Small intestine (tissue), 7 donors: Measurements from ENCODE around the gene GJC2. TPM values are rescaled to one million over a fixed set of nuclear protein-coding genes. Genes with fewer than 3 reads are reported as not detected.
"Not testable (repeated sequence)": the region's sequence is repeated elsewhere in the genome, so short reads cannot be mapped to it uniquely, and the experiment has no call there.

Experiments
- DNase-seq, 2 donors: peaks; one replicate each; pipeline versions ENCODE4 v3.0.0 to v3.0.0-alpha.2; 2013
- FAIRE-seq: peaks from 2 replicates; lab custom pipeline; 2012; peaks lifted over from hg19 to GRCh38; lab: Jason Lieb, UNC
- H3K27ac ChIP-seq, 3 donors: one replicate each; pipeline ENCODE4 v1.5.1; 2013; ENCODE audit warnings: low read length in 2 of 3, mild to moderate bottlenecking in 2 of 3, control low read depth in 1 of 3, inconsistent platforms in 1 of 3, low read depth in 1 of 3, moderate library complexity in 1 of 3
- H3K27me3 ChIP-seq, 3 donors: one replicate each; pipeline ENCODE4 v1.6.1; 2013; ENCODE audit warnings: low read length in 3 of 3, inconsistent platforms in 1 of 3; ENCODE audit not compliant: control insufficient read depth in 3 of 3, insufficient read depth in 3 of 3
- H3K36me3 ChIP-seq, 3 donors: one replicate each; pipeline ENCODE4 v1.6.1; 2013; ENCODE audit warnings: low read length in 3 of 3, inconsistent platforms in 1 of 3, low read depth in 1 of 3, mild to moderate bottlenecking in 1 of 3, moderate library complexity in 1 of 3; ENCODE audit not compliant: control insufficient read depth in 3 of 3, insufficient read depth in 2 of 3
- H3K4me1 ChIP-seq, 3 donors: one replicate each; pipeline ENCODE4 v1.6.1; 2013; ENCODE audit warnings: low read length in 2 of 3, inconsistent platforms in 1 of 3, low read depth in 1 of 3, mild to moderate bottlenecking in 1 of 3, moderate library complexity in 1 of 3; ENCODE audit not compliant: control insufficient read depth in 3 of 3, insufficient read depth in 2 of 3
- H3K4me3 ChIP-seq, 3 donors: one replicate each; pipeline ENCODE4 v1.5.1; 2013; ENCODE audit warnings: low read length in 3 of 3, control low read depth in 1 of 3, inconsistent platforms in 1 of 3, low read depth in 1 of 3, mild to moderate bottlenecking in 1 of 3, moderate library complexity in 1 of 3
- H3K9me3 ChIP-seq, 2 donors: one replicate each; pipeline ENCODE4 v1.6.1; 2013; ENCODE audit warnings: low read depth in 1 of 2, low read length in 1 of 2; ENCODE audit not compliant: control insufficient read depth in 2 of 2, insufficient read depth in 1 of 2
- WGBS, 3 donors: extraction: QIAGEN DNeasy Blood & Tissue Kit; methylation state at CpG; one replicate each; pipeline ENCODE4 v1.1.7; 2013; 5-methylcytosine and 5-hydroxymethylcytosine counted together
- polyA plus RNA-seq, 4 donors: library from polyadenylated mRNA; stranded (reverse) in 3 of 4; unstranded in 1 of 4; fragments of 200-250 nt in 3 of 4; fragments of 120-200 nt in 1 of 4; gene quantifications; one replicate each; pipeline versions ENCODE4 v1.2.1 to v1.2.3, GENCODE V29; 2013
- donor health status: healthy with polysubstance abuse.
- donor health status: control.
- donor health status: control.
- donor health status: Bipolar disorder and iron deficiency.
- donor health status: healthy.

Gene GJC2
- polyA plus RNA-seq, 4 donors: 0.27 to 1.4 (median 0.99) TPM; not detected in 1

DNA sequence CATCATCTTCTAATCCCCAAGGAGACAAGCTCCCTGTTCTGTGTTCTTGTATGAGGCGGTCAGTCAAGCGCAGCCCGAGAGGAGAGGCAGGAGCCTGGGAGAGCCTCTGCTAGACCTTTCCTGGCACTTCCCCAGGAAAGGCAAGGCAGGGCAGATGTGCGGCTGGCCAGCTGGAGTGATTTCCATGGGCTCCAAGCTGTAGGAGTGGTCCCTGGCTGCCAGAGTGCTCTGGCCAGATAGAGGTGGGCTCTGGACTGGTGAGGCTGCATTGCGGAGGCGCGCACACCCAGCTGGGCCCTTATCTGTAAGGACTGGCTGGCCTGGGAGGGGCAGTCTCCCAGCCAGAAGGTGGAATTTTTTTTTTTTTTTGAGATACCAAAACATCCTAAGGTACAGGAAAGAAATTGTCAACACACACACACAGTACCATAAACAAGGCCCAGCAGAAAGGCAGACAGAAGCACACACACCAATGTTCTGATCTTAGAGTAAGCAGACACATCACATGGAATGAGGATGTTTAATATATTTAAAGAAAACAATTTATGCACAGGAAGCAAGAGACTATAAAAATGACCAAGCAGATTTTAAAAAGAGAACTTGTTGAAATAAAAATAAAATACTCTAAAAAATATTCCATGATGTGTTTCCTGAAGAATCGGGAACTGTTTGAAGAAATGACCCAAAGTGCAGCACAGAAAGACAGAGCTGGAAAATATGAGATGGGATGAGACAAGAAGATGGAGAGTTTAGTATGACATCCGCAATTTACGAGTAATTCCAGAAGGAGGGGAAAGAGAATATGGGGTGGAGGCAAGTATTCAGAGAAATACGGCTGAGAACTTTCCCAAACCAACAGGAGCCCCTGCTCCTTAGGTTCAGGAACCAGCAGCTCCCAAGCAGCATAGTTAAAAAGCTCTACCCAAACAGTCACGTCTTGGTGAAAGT, 29.3 kb downstream of the GJC2 start:
- no peaks in the 10 kb centered on the region for H3K27me3 ChIP-seq
- no peak for DNase-seq
- FAIRE-seq: no peak
- H3K9me3 ChIP-seq: no peaks in the 10 kb centered on the region
- no peaks in the 10 kb centered on the region for H3K4me1 ChIP-seq
- 74 to 90% (median 82%) methylated on average over 12 of the region's 12 CpGs for WGBS, 3 donors
- peak overlapping the region in 2 of 3 donors; percentile 19 for H3K27ac ChIP-seq
- H3K4me3 ChIP-seq: no peak overlapping the region
- peaks cover 0 to 43% (median 0%) of the 10 kb centered on the region in 3 donors for H3K36me3 ChIP-seq

DNA sequence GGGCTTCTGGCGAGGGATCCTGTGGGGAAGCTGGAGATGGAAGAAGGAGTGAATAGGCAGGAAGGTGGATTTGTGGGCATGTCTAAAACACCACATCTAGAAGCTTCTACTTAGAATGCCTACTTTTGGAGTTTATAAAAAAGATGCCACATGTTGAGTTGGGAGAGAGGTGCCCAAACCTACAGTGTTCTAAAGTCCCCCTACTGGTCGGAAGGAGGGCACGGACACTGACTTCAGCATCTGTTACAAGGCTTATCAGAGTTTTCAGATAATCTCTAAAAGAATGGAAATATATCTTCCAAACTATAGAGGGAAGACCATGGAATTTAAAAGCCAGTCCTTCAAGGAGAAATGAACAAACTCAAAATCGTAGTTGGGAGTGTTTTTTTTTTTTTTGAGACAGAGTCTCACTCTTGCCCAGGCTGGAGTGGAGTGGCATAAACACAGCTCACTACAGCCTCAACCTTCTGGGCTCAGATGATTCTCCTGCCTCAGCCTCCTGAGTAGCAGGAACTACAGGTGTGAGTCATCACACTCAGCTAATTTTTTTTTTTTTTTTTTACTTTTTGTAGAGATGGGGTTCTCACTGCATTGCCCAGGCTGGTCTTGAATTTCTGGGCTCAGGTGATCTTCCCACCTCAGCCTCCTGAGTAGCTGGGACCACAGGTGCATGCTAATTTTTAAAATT, 30.7 kb downstream of the GJC2 start:
- Histone ChIP-seq H3K36me3 (peaks cover 0 to 34% (median 0%) of the 10 kb centered on the region in 3 donors), H3K4me3 (no peak overlapping the region), H3K4me1 (no peaks in the 10 kb centered on the region), H3K9me3 (no peaks in the 10 kb centered on the region), H3K27me3 (no peaks in the 10 kb centered on the region), H3K27ac (no peak overlapping the region)
- no peak for DNase-seq
- no peak for FAIRE-seq
- 80 to 89% (median 84%) methylated on average over 4 of the region's 4 CpGs for WGBS, 3 donors

DNA sequence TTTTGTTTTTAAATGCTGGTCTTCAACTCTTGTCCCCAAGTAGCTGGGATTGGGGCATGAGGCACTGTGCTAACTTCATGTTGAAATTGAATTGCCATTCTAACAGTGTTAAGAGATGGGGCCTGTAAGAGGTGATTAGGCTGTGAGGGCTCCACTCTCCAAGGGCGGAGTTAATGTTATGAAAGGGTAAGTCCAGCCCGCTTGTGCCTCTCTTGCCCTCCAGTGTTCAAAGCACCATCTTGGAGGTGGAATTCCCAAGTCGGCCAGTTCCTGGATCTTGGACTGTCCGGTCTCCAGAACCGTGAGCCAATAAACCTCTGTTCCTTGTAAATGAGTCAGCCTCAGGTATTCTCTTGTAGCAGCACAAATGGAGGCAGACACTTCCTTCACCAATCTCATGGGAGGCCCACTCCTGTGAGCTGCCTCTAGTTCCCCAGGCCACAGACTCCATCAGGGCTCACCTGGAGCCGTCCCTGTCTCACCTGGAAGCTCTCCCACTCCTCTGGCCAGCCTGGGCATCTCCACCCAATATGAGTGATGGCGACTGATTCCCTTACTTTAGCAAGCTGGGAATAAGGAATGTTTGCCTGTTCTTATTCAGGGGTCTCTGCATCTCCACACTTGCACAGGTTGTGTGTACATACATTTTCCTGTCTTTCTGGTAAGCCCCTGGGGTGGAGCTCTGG, 31.4 kb downstream of the GJC2 start:
- Histone ChIP-seq H3K9me3 (no peaks in the 10 kb centered on the region), H3K4me3 (no peak overlapping the region), H3K27ac (no peak overlapping the region), H3K4me1 (no peaks in the 10 kb centered on the region), H3K27me3 (no peaks in the 10 kb centered on the region), H3K36me3 (peaks cover 0 to 27% (median 0%) of the 10 kb centered on the region in 3 donors)
- no peak for DNase-seq
- 93 to 98% (median 93%) methylated on average over 7 of the region's 7 CpGs for WGBS, 3 donors
- no peak for FAIRE-seq

DNA sequence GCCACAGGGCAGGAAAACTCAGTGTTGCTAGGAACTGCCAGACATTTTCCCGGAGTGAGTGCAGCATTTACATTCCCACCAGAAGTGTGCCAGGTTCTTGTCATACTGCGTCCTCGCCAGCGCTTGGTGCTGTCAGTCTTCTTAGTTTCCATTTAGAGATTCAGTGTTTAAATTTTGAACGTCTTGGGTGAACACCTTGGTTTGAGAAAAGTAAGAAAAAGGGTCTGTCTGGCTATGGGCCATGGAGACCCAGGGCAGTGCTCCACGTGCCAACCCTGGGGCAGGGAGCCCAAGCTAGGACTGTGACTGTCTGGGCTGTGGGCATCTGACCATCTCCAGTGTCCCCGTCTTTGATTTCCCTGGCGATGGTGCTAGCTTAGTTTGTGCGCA, 31.9 kb downstream of the GJC2 start:
- FAIRE-seq (no peak), DNase-seq (no peak)
- H3K4me1 ChIP-seq: no peaks in the 10 kb centered on the region
- H3K9me3 ChIP-seq: no peaks in the 10 kb centered on the region
- 89 to 93% (median 92%) methylated on average over 9 of the region's 9 CpGs for WGBS, 3 donors
- H3K27me3 ChIP-seq: no peaks in the 10 kb centered on the region
- H3K27ac ChIP-seq: no peak overlapping the region
- no peak overlapping the region for H3K4me3 ChIP-seq
- peaks cover 0 to 22% (median 0%) of the 10 kb centered on the region in 3 donors for H3K36me3 ChIP-seq

DNA sequence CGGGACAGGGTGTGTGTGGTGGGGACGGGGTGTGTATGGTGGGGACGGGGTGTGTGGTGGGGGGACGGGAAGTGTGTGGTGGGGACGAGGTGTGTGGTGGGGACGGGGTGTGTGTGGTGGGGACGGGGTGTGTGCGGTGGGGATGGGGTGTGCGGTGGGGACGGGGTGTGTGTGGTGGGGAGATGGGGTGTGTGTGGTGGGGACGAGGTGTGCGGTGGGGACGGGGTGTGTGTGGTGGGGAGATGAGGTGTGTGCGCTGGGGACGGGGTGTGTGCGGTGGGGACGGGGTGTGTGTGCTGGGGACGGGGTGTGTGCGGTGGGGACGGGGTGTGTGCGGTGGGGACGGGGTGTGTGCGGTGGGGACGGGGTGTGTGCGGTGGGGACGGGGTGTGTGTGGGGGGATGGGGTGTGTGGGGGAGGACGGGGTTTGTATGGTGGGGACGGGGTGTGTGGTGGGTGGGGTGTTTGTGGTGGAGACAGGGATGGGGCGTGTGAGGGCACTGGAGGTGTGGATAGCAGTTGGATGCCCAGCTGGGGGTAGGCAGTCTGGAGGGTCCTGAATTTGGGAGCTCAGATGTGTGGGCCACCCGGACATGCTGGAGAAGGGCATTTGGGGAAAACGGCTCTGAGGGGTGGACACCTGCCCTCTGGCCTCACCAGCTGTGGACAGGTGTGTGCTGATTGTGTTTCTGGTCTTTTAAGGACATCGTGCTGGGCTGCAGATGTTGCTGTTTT, 32.7 kb downstream of the GJC2 start:
- Histone ChIP-seq H3K4me3 (no peak overlapping the region), H3K4me1 (no peaks in the 10 kb centered on the region), H3K9me3 (no peaks in the 10 kb centered on the region), H3K36me3 (peaks cover 0 to 18% (median 0%) of the 10 kb centered on the region in 3 donors), H3K27me3 (no peaks in the 10 kb centered on the region), H3K27ac (no peak overlapping the region)
- no peak for FAIRE-seq
- no peak for DNase-seq
- WGBS, 3 donors: 78 to 91% (median 89%) methylated on average over 25 to 32 of the region's 32 CpGs

DNA sequence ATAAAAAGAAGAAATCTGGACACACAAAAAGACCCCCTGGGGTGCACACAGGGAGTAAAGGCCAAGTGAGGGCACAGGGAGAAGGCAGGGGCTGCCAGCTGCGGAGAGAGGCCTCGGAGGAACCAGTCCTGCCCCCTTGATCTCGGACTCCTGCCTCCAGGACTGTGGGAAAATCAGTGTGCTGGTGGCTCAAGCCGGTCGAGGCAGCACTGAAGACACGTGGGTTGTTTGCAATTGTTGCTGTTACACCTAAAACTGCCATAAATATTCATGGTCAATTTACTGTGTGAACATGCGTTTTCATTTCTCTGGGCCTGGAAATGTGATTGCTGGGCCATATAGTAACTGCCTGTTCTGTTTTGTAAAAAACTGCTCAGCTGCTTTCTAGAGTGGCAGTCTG, 34.4 kb downstream of the GJC2 start:
- H3K4me1 ChIP-seq: no peaks in the 10 kb centered on the region
- H3K9me3 ChIP-seq: no peaks in the 10 kb centered on the region
- peaks cover 0 to 7% (median 0%) of the 10 kb centered on the region in 3 donors for H3K36me3 ChIP-seq
- no peak for FAIRE-seq
- 83 to 90% (median 86%) methylated on average over 7 of the region's 7 CpGs for WGBS, 3 donors
- H3K4me3 ChIP-seq: no peak overlapping the region
- no peaks in the 10 kb centered on the region for H3K27me3 ChIP-seq
- no peak for DNase-seq
- no peak overlapping the region for H3K27ac ChIP-seq

DNA sequence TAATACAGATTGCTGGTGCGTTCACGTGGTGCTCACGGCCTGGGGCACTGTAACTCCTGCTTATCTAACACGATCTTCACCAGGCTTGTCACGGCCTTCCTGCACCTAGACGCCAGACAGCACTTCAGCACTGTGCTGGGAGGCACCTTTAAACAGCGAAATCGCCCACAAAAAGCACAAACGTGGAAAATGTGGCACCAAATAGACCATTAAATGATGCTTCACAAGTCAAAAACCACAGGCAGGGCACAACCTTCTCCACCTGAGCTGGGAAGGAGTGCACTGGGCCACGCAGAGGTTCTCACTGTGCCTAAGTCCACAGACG, 35.9 kb downstream of the GJC2 start:
- DNase-seq (peak in 1 of 2 donors; percentile 29), FAIRE-seq (no peak)
- H3K27me3 ChIP-seq: no peaks in the 10 kb centered on the region
- H3K9me3 ChIP-seq: no peaks in the 10 kb centered on the region
- no peak overlapping the region for H3K4me3 ChIP-seq
- no peaks in the 10 kb centered on the region for H3K4me1 ChIP-seq
- peaks cover 0 to 7% (median 0%) of the 10 kb centered on the region in 3 donors for H3K36me3 ChIP-seq
- WGBS, 3 donors: 69 to 81% (median 72%) methylated on average over 11 of the region's 11 CpGs
- H3K27ac ChIP-seq: no peak overlapping the region

DNA sequence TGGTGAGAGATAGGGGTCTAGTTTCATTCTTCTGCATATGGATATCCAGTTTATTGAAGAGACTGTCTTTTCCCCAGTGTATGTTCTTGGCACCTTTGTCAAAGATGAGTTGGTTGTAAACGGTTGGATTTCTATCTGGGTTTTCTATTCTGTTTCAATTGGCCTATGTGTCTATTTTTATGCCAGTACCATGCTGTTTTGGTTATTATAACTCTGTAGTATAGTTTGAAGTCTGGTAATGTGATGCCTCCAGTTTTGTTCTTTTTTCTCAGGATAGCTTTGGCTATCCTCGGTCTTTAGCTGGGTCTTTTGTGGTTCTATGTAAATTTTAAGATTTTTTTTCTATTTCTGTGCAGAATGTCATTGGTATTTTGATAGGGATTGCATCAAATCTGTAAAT, 38.5 kb downstream of the GJC2 start:
- not testable (repeated sequence) for H3K36me3 ChIP-seq, H3K4me3 ChIP-seq, H3K4me1 ChIP-seq, H3K27me3 ChIP-seq, H3K27ac ChIP-seq, H3K9me3 ChIP-seq, DNase-seq, FAIRE-seq
- WGBS, 3 donors: 80 to 88% (median 86%) methylated on average over 2 of the region's 2 CpGs
